GM21576 (cell line): ENCODE data around the gene ITGAX.
"Not testable (repeated sequence)": the region's sequence is repeated elsewhere in the genome, so short reads cannot be mapped to it uniquely, and the experiment has no call there.

Experiments
- ATAC-seq: cut with Tn5 transposase; IDR thresholded peaks from one replicate; pipeline ENCODE4 v1.9.1; 2021; ENCODE audit warnings: mild to moderate bottlenecking, moderate library complexity; ENCODE audit not compliant: unreplicated experiment

Gene ITGAX

DNA sequence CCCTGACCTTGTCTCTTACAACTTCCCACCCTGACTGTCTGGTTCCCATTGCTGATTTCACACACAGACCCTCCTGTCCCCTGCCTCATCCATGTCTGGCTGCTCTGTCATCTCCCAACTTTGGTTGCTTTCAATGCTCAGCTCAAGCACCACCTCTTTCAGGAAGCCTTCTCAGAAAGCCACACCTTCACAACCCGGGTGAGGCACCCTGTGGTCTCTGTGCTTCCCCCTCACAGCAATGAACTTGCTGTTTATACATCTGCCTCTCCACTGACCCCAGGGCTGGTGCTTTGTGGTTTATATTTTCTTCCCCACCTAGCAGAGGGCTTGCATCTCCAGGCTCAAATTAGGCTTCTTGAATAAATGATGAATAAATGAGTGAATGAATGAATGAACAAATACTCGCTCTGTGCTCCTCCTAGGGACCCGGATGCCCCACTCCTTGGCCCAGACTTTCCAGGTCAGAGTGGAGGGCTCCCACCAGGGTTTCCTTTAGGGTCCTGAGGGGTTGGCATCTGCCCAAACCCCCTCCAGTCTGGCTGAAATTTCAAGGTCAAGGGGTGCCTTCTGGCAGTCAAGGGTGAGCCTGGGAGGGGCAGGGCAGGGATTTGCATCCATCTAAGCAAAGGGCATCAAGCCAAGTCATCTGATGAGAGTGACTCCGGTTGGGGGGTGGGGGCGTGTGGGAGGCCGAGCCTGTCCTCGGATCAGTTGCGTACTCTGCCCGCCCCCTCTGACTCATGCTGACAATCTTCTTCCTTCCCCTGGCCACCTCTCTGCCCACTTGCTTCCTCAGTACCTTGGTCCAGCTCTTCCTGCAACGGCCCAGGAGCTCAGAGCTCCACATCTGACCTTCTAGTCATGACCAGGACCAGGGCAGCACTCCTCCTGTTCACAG lies at the start of gene ITGAX:
ITGAX (plus strand) TSS at position 783 of the 898 bp plus-strand sequence; CDS start at position 862, 79 bp downstream.
- peak; percentile 74 for ATAC-seq

DNA sequence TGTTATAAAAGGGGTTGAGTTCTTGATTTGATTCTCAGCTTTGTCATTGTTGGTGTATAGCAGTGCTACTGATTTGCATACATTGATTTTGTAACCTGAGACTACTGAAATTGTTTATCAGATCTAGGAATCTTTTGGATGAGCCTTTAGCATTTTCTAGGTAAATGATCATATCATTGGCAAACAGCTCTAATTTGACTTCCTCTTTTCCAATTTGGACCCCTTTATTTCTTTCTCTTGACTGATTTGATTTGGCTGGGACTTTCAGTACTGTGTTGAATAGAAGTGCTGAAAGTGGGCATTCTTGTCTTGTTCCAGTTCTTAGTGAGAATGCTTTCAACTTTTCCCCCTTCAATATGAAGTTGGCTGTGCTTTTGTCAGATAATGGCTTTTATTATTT lies 49.8 kb upstream of the ITGAX start:
- ATAC-seq = no peak

DNA sequence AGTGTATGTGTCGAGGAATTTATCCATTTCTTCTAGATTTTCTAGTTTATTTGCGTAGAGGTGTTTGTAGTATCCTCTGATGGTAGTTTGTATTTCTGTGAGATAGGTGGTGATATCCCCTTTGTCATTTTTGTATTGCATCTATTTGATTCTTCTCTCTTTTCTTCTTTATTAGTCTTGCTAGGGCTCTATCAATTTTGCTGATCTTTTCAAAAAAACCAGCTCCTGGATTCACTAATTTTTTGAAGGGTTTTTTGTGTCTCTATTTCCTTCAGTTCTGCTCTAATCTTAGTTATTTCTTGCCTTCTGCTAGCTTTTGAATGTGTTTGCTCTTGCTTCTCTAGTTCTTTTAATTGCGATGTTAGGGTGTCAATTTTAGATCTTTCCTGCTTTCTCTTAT lies 46.6 kb upstream of the ITGAX start:
- ATAC-seq = not testable (repeated sequence)

DNA sequence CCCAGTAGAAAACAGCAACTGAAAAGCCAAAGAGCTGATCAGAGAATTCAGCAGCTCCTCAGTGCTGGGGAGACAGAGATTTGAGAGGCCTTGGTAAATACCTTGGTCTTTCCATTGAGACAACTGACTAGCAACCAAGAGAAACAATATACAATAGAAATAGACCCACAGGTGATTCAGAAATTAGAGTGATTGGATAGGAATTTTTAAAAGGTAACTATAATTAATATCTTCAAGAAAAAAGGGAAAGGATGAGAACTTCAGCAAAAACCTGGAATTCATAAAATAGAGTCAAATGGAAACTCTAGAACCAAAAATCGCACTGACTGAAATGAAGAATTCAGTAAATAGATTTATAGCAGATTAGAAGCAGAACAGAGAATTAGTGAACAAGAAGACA lies 32.5 kb upstream of the ITGAX start:
- ATAC-seq = no peak

DNA sequence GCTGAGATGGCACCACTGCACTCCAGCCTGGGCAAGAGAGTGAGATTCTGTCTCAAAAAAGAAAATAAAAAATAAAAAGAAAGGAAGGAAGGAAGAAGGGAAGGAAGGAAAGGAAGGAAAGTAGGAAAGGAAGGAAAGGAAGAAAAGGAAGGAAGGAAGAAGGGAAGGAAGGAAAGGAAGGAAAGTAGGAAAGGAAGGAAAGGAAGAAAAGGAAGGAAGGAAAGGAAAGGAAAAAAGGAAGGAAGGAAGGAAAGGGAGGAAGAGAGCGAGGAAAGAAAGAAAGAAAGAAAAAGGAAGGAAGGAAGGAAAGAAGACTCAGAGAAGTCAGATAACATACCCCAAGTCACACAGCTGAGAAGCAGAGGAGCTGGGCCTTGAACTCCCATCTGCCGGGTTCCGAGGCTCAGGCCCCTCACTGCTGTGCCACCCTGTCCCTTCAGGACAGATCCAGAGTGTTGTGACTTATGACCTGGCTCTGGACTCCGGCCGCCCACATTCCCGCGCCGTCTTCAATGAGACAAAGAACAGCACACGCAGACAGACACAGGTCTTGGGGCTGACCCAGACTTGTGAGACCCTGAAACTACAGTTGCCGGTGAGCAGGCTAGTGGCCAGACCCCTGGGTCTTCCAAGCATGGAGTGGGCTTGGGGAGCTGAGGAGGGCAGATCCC lies 30.9 kb upstream of the ITGAX start:
- no peak for ATAC-seq

DNA sequence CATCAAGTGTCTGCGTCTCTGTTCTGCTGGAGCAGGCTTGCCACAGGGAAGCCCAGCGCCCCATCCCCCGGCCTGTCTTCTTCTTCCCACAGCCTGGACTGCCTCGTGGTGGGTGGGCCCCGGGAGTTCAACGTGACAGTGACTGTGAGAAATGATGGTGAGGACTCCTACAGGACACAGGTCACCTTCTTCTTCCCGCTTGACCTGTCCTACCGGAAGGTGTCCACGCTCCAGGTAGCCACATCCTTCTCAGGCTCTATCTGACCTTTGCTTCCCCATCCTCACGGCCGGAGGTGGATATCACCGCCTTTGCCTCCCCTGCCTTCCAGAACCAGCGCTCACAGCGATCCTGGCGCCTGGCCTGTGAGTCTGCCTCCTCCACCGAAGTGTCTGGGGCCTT lies 29.8 kb upstream of the ITGAX start:
- ATAC-seq = no peak

DNA sequence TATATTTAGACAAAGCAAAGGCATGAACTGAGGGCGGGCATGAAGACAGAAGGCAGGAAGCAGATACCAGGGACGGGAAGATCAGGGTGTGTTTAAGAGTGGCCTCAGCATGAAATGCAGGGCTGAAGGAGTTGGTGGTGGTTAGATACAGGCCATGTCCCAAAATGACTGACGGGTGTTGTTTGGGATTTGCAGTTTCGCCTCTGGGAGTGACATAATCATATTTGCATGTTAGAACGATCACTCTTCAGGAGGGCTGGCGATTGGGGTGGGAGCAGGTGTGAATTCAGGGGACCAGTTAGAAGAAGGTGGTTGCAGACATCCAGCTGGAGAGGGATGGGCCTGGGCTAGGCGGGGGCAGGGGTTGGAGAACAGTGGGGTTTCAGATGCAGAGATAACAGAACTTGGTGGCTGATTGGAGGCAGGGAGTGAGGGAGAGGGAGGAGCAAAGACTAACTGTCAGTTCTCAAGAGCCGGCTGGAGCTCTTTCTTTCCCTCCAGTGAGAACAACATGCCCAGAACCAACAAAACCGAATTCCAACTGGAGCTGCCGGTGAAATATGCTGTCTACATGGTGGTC lies 27.2 kb upstream of the ITGAX start:
- ATAC-seq = no peak

DNA sequence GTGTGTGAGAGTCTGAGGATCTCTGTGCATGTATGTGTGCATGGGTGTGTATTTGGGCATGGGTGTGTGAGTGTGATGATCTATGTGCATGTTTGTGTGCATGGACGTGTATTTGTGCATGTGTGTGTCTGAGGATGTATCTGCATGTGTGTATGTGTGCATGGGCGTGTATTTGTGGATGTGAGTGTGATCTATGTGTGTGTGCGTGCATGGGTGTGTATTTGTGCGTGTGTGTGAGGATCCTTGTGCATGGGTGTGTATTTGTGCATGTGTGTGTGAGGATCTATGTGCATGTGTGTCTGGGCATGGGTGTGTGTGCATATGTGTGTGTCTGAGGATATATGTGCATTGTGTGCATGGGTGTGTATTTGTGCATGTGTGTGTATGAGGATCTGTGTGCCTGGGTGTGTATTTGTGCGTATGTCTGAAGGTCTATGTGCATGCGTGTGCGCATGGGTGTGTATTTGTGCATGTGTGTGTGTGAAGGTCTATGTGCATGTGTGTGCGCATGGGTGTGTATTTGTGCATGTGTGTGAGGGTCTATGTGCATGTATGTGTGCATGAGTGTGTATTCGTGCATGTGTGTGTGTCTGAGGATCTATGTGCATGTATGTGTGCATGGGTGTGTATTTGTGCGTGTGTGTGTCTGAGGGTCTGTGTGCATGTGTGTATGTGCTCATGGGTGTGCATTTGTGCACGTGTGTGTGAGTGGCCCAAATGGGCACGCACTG lies 26.5 kb upstream of the ITGAX start:
- ATAC-seq = no peak

DNA sequence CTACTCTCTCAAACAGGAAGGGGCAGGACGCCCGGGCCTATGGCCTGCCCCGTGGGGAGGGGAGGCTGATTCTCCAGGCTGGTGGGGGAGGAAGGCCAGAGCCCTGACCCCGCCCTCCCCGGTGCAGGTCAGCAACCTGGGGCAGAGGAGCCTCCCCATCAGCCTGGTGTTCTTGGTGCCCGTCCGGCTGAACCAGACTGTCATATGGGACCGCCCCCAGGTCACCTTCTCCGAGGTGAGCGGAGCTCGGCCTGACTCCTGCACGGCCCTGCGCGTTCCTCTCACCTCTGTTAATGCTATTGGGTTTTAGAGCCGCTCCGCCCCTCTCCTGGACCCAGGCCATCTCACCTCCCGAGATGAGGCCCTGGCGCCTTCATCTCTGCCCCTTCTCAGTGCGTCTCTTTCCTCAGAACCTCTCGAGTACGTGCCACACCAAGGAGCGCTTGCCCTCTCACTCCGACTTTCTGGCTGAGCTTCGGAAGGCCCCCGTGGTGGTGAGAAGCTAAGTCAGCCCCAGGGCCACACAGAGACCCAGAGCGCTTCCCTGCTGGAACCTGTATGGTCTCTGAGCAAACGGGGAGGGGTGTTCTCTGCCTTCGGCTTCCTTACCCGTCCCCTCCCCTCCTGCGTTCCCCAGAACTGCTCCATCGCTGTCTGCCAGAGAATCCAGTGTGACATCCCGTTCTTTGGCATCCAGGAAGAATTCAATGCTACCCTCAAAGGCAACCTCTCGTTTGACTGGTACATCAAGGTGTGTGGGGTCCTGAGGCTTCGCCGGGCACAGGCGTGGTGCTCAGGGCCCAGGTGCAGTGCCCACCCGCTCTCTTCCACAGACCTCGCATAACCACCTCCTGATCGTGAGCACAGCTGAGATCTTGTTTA lies 25.1 kb upstream of the ITGAX start:
- ATAC-seq = no peak

DNA sequence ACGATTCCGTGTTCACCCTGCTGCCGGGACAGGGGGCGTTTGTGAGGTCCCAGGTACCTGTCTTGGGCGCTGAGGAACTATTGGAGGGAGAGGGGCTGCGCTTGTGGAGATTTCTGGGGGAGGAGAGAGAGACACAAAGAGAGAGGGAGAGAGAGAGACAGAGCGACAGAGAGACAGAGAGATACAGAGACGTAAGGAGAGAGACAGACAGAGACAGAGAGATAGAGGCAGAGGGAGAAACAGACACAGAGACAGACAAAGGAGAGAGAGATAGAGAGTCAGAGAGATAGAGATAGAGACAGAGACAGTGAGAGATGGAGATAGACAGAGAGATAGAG lies 24.5 kb upstream of the ITGAX start:
- ATAC-seq = no peak

DNA sequence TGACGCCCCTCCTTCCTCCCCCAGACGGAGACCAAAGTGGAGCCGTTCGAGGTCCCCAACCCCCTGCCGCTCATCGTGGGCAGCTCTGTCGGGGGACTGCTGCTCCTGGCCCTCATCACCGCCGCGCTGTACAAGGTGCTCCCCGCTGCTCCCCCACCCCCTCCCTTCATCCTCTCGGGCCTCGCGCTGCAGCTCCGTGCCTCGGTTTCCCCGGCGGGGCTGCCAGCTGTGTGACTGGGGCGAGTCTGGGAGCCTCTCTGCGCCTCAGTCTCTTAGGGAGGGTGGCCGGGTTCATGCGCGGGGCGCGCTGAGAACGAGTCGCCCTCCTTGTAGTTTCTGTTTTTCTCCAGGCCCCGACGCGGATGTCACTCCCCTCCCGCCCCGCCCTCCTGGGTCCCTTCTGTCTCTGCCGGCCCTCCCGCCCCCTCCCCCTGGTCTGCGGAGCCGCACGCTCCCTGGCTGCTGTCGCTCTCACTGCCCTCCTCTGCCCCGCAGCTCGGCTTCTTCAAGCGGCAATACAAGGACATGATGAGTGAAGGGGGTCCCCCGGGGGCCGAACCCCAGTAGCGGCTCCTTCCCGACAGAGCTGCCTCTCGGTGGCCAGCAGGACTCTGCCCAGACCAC lies 23.7 kb upstream of the ITGAX start:
- no peak for ATAC-seq

DNA sequence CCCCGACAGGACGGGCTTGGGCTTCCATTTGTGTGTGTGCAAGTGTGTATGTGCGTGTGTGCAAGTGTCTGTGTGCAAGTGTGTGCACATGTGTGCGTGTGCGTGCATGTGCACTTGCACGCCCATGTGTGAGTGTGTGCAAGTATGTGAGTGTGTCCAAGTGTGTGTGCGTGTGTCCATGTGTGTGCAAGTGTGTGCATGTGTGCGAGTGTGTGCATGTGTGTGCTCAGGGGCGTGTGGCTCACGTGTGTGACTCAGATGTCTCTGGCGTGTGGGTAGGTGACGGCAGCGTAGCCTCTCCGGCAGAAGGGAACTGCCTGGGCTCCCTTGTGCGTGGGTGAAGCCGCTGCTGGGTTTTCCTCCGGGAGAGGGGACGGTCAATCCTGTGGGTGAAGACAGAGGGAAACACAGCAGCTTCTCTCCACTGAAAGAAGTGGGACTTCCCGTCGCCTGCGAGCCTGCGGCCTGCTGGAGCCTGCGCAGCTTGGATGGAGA lies 23.1 kb upstream of the ITGAX start:
- no peak for ATAC-seq

DNA sequence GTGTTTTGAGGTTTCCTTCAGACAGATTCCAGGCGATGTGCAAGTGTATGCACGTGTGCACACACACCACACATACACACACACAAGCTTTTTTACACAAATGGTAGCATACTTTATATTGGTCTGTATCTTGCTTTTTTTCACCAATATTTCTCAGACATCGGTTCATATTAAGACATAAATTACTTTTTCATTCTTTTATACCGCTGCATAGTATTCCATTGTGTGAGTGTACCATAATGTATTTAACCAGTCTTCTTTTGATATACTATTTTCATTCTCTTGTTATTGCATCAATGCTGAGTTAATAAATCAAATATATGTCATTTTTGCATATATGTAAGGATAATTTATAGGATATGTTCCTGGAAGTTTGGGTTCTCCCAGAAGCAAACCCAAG lies 22.4 kb upstream of the ITGAX start:
- ATAC-seq = no peak

DNA sequence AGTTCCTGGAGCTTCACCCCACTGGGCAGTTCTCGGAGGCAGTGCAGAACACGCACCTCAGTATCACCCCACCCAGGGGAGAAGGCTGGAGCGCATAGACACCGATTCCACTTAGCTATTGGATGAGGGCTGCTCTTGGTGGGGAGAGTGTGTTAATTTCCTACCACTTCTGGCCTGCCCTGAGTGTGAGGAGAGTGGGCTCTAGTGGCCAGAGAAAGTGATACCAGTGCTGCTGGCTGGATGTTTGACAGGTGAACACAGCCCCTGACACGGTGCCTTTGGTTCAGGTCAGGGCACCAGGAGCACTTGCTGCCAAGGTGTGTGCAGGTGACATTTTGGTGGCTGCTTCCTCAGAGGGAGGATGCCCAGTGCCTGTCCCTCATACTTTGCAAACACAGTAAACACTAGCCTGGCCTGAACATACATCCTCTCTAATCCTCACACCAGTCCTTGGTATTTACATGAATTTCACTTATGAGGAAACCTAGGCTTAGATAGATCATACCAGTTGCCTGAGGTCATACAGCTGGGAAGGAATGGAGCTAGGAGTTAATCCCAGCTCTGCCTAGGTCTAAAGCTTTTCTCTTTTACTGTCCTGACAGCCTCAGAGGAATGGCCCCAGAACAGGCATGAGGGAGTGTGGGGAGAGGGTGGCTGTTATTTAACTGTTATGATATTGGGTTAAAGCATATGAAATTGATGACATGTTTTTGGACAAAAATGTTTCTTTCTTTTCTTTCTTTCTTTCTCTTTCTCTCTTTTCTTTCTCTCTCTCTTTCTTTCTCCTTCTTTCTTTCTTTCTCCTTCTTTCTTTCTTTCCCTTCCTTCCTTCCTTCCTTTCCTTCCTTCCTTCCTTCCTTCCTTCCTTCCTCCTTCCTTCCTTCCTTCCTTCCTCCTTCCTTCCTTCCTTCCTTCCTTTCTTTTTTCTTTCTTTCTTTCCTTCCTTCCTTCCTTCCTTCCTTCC lies 21.0 kb upstream of the ITGAX start:
- ATAC-seq = peak; percentile 67

DNA sequence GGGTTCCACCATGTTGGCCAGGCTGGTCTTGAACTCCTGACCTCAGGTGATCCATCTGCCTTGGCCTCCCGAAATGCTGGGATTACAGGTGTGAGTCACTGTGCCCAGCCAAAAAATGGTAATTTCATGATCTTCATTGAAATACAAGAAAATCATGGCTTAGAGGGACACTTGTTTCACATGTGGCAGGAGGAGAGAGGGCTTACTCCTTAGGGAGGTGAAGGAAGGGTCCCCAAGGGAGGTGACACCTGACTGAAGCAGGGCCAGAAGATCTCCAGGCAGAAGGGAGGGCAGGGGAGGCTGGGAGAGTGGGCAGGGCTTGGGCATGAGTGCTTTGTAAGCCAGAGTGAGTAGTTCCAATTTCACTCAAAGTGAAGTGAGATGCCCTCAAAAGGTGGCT lies 20.0 kb upstream of the ITGAX start:
- no peak for ATAC-seq

DNA sequence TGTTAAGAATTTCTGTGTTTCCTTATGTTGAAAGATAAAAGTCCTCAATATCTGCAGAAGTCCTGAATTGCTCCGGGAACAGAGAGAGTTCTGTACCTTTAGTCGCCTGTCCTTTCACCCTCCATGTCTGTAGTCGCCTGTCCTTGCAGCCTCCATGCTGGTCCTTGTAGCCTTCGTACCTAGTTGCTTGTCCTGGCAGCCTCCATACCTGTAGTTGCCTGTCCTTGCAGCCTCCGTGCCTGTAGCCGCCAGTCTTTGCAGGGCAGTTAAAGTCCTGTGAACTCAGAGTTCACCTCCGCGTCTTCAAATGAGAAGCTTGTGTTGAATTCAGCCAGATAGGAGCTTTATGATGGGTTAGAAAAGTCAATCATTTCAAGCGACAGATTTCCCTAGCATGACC lies 19.5 kb upstream of the ITGAX start:
- no peak for ATAC-seq

DNA sequence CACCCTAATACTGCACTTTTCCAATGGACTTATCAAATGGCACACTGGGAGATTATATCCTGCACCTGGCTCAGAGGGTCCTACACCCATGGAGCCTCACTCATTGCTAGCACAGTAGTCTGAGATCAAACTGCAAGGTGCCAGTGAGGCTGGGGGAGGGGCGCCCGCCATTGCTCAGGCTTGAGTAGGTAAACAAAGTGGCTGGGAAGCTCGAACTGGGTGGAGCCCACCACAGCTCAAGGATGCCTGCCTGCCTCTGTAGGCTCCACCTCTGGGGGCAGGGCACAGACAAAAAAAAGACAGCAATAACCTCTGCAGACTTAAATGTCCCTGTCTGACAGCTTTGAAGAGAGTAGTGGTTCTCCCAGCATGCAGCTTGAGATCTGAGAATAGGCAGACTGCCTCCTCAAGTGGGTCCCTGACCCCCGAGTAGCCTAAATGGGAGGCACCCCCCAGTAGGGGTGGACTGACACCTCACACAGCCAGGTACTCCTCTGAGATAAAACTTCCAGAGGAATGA lies 16.8 kb upstream of the ITGAX start:
- ATAC-seq = not testable (repeated sequence)

DNA sequence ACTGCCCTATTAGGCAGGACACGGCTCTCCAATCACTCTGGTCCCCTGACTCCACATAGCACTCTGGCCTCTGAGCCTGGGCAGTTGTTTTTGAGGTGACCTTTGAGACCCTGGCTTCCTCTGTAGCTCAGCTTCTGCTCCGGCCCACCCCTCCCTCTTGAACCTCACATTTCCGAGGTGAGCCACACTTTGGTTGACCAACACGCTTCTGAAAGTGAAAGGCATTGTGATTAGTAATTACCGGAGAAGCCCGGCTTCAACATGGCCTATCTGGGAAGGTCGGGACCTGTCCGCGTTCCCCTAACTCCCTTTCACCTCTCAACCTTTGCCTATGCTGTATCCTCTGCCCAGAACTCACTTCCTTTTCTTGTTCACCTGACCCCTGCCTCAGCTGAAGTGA lies 10.3 kb upstream of the ITGAX start:
- ATAC-seq = peak; percentile 75
